Peyer's patch (tissue), 4 donors: ENCODE data around the gene RREB1. TPM values are rescaled to one million over a fixed set of nuclear protein-coding genes. Genes with fewer than 3 reads are reported as not detected.

Source experiments
- DNase-seq, 3 donors: peaks; one replicate each; pipeline ENCODE4 v3.0.0-alpha.2; 2017 to 2019
- H3K27ac ChIP-seq, 4 donors: fragments of 200-600 bp; sonication (generic); one replicate each; pipeline ENCODE4 v1.5.1; 2016 to 2019
- H3K27me3 ChIP-seq, 2 donors: fragments of 200-600 bp; sonication (generic); one replicate each; pipeline ENCODE4 v1.5.1; 2019
- H3K36me3 ChIP-seq, 3 donors: fragments of 200-600 bp; sonication (generic); one replicate each; pipeline ENCODE4 v1.5.1; 2016 to 2019
- H3K4me1 ChIP-seq, 4 donors: fragments of 200-600 bp; sonication (generic); one replicate each; pipeline ENCODE4 v1.5.1; 2016 to 2019
- H3K4me3 ChIP-seq, 4 donors: fragments of 200-600 bp; sonication (generic); 1 replicate in 3 of 4; 2 replicates in 1 of 4; pipeline ENCODE4 v1.5.1; 2016 to 2019; ENCODE audit warnings: mild to moderate bottlenecking in 1 of 4
- H3K9me3 ChIP-seq, 4 donors: fragments of 200-600 bp; sonication (generic); one replicate each; pipeline ENCODE4 v1.5.1; 2016 to 2019; ENCODE audit warnings: mild to moderate bottlenecking in 1 of 4
- CTCF ChIP-seq, 6 experiments: fragments of 450-650 bp in 4 of 6; fragments of 200-600 bp in 2 of 6; sonication (generic) in 1 of 6; IDR thresholded peaks; one replicate each; pipeline ENCODE4 v1.5.1; 2017 to 2019; ENCODE audit warnings: antibody characterized with exemption in 6 of 6, mild to moderate bottlenecking in 3 of 6, moderate library complexity in 1 of 6
- POLR2A ChIP-seq, 2 donors: fragments of 450-650 bp; IDR thresholded peaks; one replicate each; pipeline ENCODE4 v1.5.1; 2017; ENCODE audit warnings: antibody characterized with exemption in 2 of 2, mild to moderate bottlenecking in 2 of 2, moderate library complexity in 2 of 2
- total RNA-seq, 4 donors: library from RNA; depleted of rRNA; stranded (reverse); fragments of >200 nt; gene quantifications; one replicate each; pipeline ENCODE4 v1.1.0, GENCODE V29; 2016

The RREB1 gene
- total RNA-seq, 4 donors from 2014 or later: 65.0 to 118 (median 113) TPM

- Histone ChIP-seq H3K27ac (no peak overlapping the region), H3K36me3 (no peaks in the 10 kb centered on the region), H3K27me3 (no peaks in the 10 kb centered on the region), H3K4me3 (no peak overlapping the region), H3K9me3 (no peaks in the 10 kb centered on the region), H3K4me1 (peaks cover 0 to 19% (median 4%) of the 10 kb centered on the region in 4 donors)
- no peak for TF ChIP-seq CTCF (IDR thresholded peaks at IDR 0.05)
- TF ChIP-seq POLR2A (IDR thresholded peaks at IDR 0.05): no peak
- no peak for DNase-seq
Measured at GRCh38 chr6:7122684-7123083, 14.9 kb downstream of the RREB1 start.

DNA sequence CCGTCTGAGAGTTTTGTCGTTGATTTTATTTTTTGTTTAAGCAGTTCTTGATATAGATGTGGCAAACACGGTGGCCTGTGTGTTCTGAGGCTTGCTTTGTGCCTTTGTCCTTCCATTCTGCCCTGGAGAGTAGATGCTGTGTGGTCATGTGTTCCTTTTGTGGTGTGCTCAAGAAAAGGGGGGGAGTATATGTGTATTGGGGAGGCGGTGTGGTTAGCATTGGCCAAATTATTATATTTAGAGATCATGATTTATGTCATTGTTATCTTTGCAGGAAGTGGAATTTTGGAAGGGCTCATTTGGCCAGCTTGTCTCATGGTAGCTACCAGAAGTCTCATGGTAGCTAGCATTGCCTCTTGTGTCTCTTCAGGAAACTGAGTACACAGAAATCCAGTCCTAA lies 16.4 kb downstream of the RREB1 start:
- TF ChIP-seq POLR2A (IDR thresholded peaks at IDR 0.05) (no peak), CTCF (IDR thresholded peaks at IDR 0.05) (no peak)
- H3K4me3 ChIP-seq: no peak overlapping the region
- no peak for DNase-seq
- H3K4me1 ChIP-seq: peaks cover 0 to 21% (median 8%) of the 10 kb centered on the region in 4 donors
- no peak overlapping the region for H3K27ac ChIP-seq
- no peaks in the 10 kb centered on the region for H3K27me3 ChIP-seq
- no peaks in the 10 kb centered on the region for H3K36me3 ChIP-seq
- no peaks in the 10 kb centered on the region for H3K9me3 ChIP-seq

DNA sequence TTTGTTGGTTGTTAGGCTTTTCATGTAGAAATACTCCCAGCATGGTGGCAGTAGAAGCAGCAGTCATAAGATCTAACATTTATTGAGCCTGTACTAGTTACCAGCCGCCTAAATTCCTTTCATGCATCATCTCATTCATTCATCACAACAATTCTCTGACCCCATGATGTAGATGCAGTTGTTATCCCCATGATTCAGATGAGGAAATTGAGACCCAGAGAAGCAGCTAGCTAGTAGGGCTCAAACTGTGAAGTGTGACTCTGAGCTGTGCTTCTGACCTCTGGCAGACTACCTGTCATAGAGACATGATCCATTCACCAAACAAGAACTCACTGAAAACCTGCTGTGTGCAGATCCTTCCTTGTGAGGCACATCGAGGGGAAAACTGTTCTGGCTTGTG lies 16.9 kb downstream of the RREB1 start:
- TF ChIP-seq CTCF (IDR thresholded peaks at IDR 0.05) (no peak), POLR2A (IDR thresholded peaks at IDR 0.05) (no peak)
- no peak for DNase-seq
- Histone ChIP-seq H3K27ac (no peak overlapping the region), H3K36me3 (no peaks in the 10 kb centered on the region), H3K9me3 (no peaks in the 10 kb centered on the region), H3K4me3 (no peak overlapping the region), H3K27me3 (no peaks in the 10 kb centered on the region), H3K4me1 (peaks cover 0 to 21% (median 8%) of the 10 kb centered on the region in 4 donors)

DNA sequence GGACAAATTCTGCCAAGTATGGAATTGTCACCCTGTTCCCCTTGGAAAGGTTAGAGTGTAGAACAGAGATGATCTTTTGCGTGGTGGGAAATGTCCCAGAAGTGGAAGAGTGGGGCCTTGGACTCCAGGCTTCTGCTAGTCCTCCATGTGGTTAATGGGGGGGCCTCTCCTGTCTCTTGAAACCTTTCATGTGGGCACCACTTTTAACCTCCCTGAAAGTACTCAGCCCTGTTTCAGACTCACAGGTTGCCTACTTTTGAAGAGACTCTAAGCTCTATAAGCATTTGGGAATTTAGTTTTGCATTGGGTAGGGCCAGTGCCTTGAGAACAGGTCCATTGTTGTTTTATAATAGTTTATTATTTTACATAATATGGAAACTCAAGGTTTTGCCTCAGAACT lies 17.5 kb downstream of the RREB1 start:
- peaks cover 0 to 21% (median 8%) of the 10 kb centered on the region in 4 donors for H3K4me1 ChIP-seq
- no peaks in the 10 kb centered on the region for H3K36me3 ChIP-seq
- no peak for TF ChIP-seq CTCF (IDR thresholded peaks at IDR 0.05)
- no peak for TF ChIP-seq POLR2A (IDR thresholded peaks at IDR 0.05)
- H3K27me3 ChIP-seq: no peaks in the 10 kb centered on the region
- H3K27ac ChIP-seq: no peak overlapping the region
- no peak for DNase-seq
- no peaks in the 10 kb centered on the region for H3K9me3 ChIP-seq
- no peak overlapping the region for H3K4me3 ChIP-seq

- H3K4me3 ChIP-seq: no peak overlapping the region
- TF ChIP-seq CTCF (IDR thresholded peaks at IDR 0.05) (no peak), POLR2A (IDR thresholded peaks at IDR 0.05) (no peak)
- peaks cover 0 to 21% (median 8%) of the 10 kb centered on the region in 4 donors for H3K4me1 ChIP-seq
- no peaks in the 10 kb centered on the region for H3K36me3 ChIP-seq
- no peak for DNase-seq
- no peaks in the 10 kb centered on the region for H3K27me3 ChIP-seq
- peak overlapping the region in 1 of 4 donors; percentile 4 for H3K27ac ChIP-seq
- H3K9me3 ChIP-seq: no peaks in the 10 kb centered on the region
Measured at GRCh38 chr6:7126754-7127153, 19.0 kb downstream of the RREB1 start.

GRCh38 chr6:7127680-7128079 lies 19.9 kb downstream of the RREB1 start:
- H3K27me3 ChIP-seq: no peaks in the 10 kb centered on the region
- no peaks in the 10 kb centered on the region for H3K9me3 ChIP-seq
- no peak overlapping the region for H3K4me3 ChIP-seq
- peak overlapping the region in 1 of 4 donors; percentile 4 for H3K27ac ChIP-seq
- no peak for TF ChIP-seq CTCF (IDR thresholded peaks at IDR 0.05)
- no peak for TF ChIP-seq POLR2A (IDR thresholded peaks at IDR 0.05)
- no peaks in the 10 kb centered on the region for H3K36me3 ChIP-seq
- DNase-seq: no peak
- H3K4me1 ChIP-seq: peaks cover 0 to 21% (median 8%) of the 10 kb centered on the region in 4 donors
